CD14-positive monocyte (primary cell): ENCODE measurements around the gene RAB27B. TPM values are rescaled to one million over a fixed set of nuclear protein-coding genes. Genes with fewer than 3 reads are reported as not detected.

ENCODE experiments used
- DNase-seq, 3 donors: peaks; one replicate each; pipeline ENCODE4 v3.0.0-alpha.2; 2011 to 2022
- H2AFZ ChIP-seq: 2 replicates; pipeline ENCODE4 v1.6.0; 2012; ENCODE audit warnings: mild to moderate bottlenecking, low read depth, low read length, inconsistent platforms; ENCODE audit not compliant: insufficient read depth, poor library complexity, severe bottlenecking
- H3K27ac ChIP-seq, 2 donors: 1 replicate in 1 of 2; 2 replicates in 1 of 2; pipeline ENCODE4 v1.5.1; 2012 to 2013; ENCODE audit warnings: low read length in 2 of 2, control low read depth in 1 of 2, inconsistent platforms in 1 of 2, low read depth in 1 of 2, mild to moderate bottlenecking in 1 of 2
- H3K27me3 ChIP-seq, 2 donors: one replicate each; pipeline versions ENCODE4 v1.6.0 to v1.6.1; 2011 to 2013; ENCODE audit warnings: low read length in 2 of 2; ENCODE audit not compliant: control insufficient read depth in 2 of 2, insufficient read depth in 2 of 2
- H3K36me3 ChIP-seq, 2 donors: replicated peaks in 1 of 2; 1 replicate in 1 of 2; 2 replicates in 1 of 2; pipeline versions ENCODE4 v1.5.1 to v1.6.1; 2012 to 2013; ENCODE audit warnings: low read length in 2 of 2, control low read depth in 1 of 2, inconsistent platforms in 1 of 2, mild to moderate bottlenecking in 1 of 2; ENCODE audit not compliant: insufficient read depth in 2 of 2, control insufficient read depth in 1 of 2
- H3K4me1 ChIP-seq, 2 donors: 1 replicate in 1 of 2; 2 replicates in 1 of 2; pipeline versions ENCODE4 v1.5.1 to v1.6.1; 2012 to 2013; ENCODE audit warnings: low read length in 2 of 2, control low read depth in 1 of 2, inconsistent platforms in 1 of 2, mild to moderate bottlenecking in 1 of 2, moderate library complexity in 1 of 2; ENCODE audit not compliant: insufficient read depth in 2 of 2, control insufficient read depth in 1 of 2
- H3K4me2 ChIP-seq: replicated peaks from 2 replicates; pipeline ENCODE3; 2012; ENCODE audit warnings: low read length, moderate library complexity, mild to moderate bottlenecking; ENCODE audit not compliant: poor library complexity, severe bottlenecking; ENCODE audit errors: extremely low read depth
- H3K4me3 ChIP-seq, 3 experiments: fragments of 200-600 bp in 1 of 3; sonication (generic) in 1 of 3; replicated peaks in 1 of 3; 1 replicate in 2 of 3; 2 replicates in 1 of 3; pipeline ENCODE4 v1.5.1; 2011 to 2013; ENCODE audit warnings: low read length in 3 of 3, mild to moderate bottlenecking in 3 of 3, control low read depth in 2 of 3, low read depth in 2 of 3, inconsistent platforms in 1 of 3, moderate library complexity in 1 of 3
- H3K79me2 ChIP-seq: 2 replicates; pipeline ENCODE4 v1.6.0; 2012; ENCODE audit warnings: mild to moderate bottlenecking, control low read depth, inconsistent platforms, low read length, moderate library complexity; ENCODE audit not compliant: insufficient read depth
- H3K9ac ChIP-seq: 2 replicates; pipeline ENCODE4 v1.6.0; 2017; ENCODE audit warnings: low read length, mild to moderate bottlenecking; ENCODE audit not compliant: insufficient read depth, poor library complexity, severe bottlenecking
- H3K9me3 ChIP-seq, 2 donors: replicated peaks in 1 of 2; 1 replicate in 1 of 2; 2 replicates in 1 of 2; pipeline versions ENCODE4 v1.5.1 to v1.6.1; 2012 to 2013; ENCODE audit warnings: low read length in 2 of 2, control low read depth in 1 of 2; ENCODE audit not compliant: control insufficient read depth in 1 of 2, insufficient read depth in 1 of 2
- H4K20me1 ChIP-seq: 2 replicates; pipeline ENCODE4 v1.6.0; 2012; ENCODE audit warnings: mild to moderate bottlenecking, low read length, control low read depth, moderate library complexity; ENCODE audit not compliant: insufficient read depth
- H3K27ac Mint-ChIP-seq, 7 donors: one replicate each; pipeline ENCODE4 v1.8.0; 2020; ENCODE audit warnings: mild to moderate bottlenecking in 7 of 7, mixed read lengths in 7 of 7, moderate library complexity in 6 of 7, inconsistent platforms in 2 of 7
- H3K27me3 Mint-ChIP-seq, 3 donors: one replicate each; pipeline ENCODE4 v1.8.0; 2021 to 2022; ENCODE audit warnings: low read depth in 3 of 3, mild to moderate bottlenecking in 3 of 3, mixed read lengths in 3 of 3, moderate library complexity in 3 of 3, inconsistent platforms in 1 of 3
- H3K36me3 Mint-ChIP-seq, 2 donors: one replicate each; pipeline ENCODE4 v1.8.0; 2020; ENCODE audit warnings: mixed read lengths in 2 of 2, inconsistent platforms in 1 of 2, mild to moderate bottlenecking in 1 of 2
- H3K4me1 Mint-ChIP-seq: one replicate; pipeline ENCODE4 v1.8.0; 2020; ENCODE audit warnings: mild to moderate bottlenecking, mixed read lengths
- H3K4me3 Mint-ChIP-seq, 2 donors: one replicate each; pipeline ENCODE4 v1.8.0; 2020; ENCODE audit warnings: mild to moderate bottlenecking in 2 of 2, mixed read lengths in 2 of 2, moderate library complexity in 1 of 2
- H3K9me3 Mint-ChIP-seq, 7 donors: one replicate each; pipeline ENCODE4 v1.8.0; 2020 to 2022; ENCODE audit warnings: mixed read lengths in 7 of 7, mild to moderate bottlenecking in 6 of 7, moderate library complexity in 6 of 7, inconsistent platforms in 2 of 7
- CTCF ChIP-seq: fragments of 200-600 bp; IDR thresholded peaks from one replicate; pipeline ENCODE4 v1.8.0; 2022; ENCODE audit warnings: antibody characterized with exemption, mild to moderate bottlenecking
- WGBS: methylation state at CpG from one replicate; pipeline ENCODE4 v1.1.5; 2013; ENCODE audit warnings: missing lambda C conversion rate; ENCODE audit not compliant: insufficient coverage; 5-methylcytosine and 5-hydroxymethylcytosine counted together
- intact Hi-C, 2 donors: fragments of 100-400 bp; cut with micrococcal nuclease; formaldehyde crosslinking; loops; one replicate each; pipeline versions ENCODE4 v1.15.0 to v1.15.1; 2023
- polyA plus RNA-seq, 3 donors: library from polyadenylated mRNA; depleted of rRNA in 1 of 3; unstranded in 2 of 3; stranded (reverse) in 1 of 3; fragments of 300-500 nt in 2 of 3; fragments of >200 nt in 1 of 3; fragmentation: Illumina TruSeq in 2 of 3; gene quantifications; 1 replicate in 2 of 3; 2 replicates in 1 of 3; pipeline ENCODE4 v1.2.3, GENCODE V29; 2012 to 2021

The RAB27B gene
- polyA plus RNA-seq, 3 donors: 0.11 to 0.13 TPM; not detected in 1

- H3K36me3 ChIP-seq: no peaks in the 10 kb centered on the region
- no peak overlapping the region for H2AFZ ChIP-seq
- intact Hi-C loops: no loop called here
- peaks cover 0 to 3% of the 10 kb centered on the region in 2 donors for H3K9me3 ChIP-seq
- 92% methylated on average over 2 of the region's 2 CpGs for WGBS
- no peak for DNase-seq
- Mint-ChIP-seq H3K4me3 (no peak overlapping the region), H3K9me3 (peaks cover 2 to 7% (median 4%) of the 10 kb centered on the region in 7 donors), H3K27me3 (peaks cover 11 to 26% (median 11%) of the 10 kb centered on the region in 3 donors), H3K4me1 (peaks cover 14% of the 10 kb centered on the region), H3K36me3 (no peaks in the 10 kb centered on the region), H3K27ac (no peak overlapping the region)
- no peaks in the 10 kb centered on the region for H3K79me2 ChIP-seq
- H3K4me1 ChIP-seq: peaks cover 10% of the 10 kb centered on the region in 2 donors
- H3K4me2 ChIP-seq: no peak overlapping the region
- peaks cover under 1 to 11% of the 10 kb centered on the region in 2 donors for H3K27me3 ChIP-seq
- H3K27ac ChIP-seq: no peak overlapping the region
- no peak overlapping the region for H3K4me3 ChIP-seq
- no peak for TF ChIP-seq CTCF
- H3K9ac ChIP-seq: no peak overlapping the region
- H4K20me1 ChIP-seq: no peaks in the 10 kb centered on the region
Measured at GRCh38 chr18:54830866-54831265, 2.6 kb downstream of the RAB27B start.

GRCh38 chr18:54835944-54836343, 7.7 kb downstream of the RAB27B start:
- no peak for DNase-seq
- H3K4me1 ChIP-seq: no peaks in the 10 kb centered on the region

More at GRCh38 chr18:54835944-54836343, 7.7 kb downstream of the RAB27B start:
- 14% methylated on average over 1 of the region's 2 CpGs for WGBS
- no peak for TF ChIP-seq CTCF
- no peaks in the 10 kb centered on the region for H3K36me3 ChIP-seq
- no peak overlapping the region for H3K4me3 ChIP-seq
- Mint-ChIP-seq H3K4me1 (peaks cover 2% of the 10 kb centered on the region), H3K9me3 (peaks cover 2 to 8% (median 4%) of the 10 kb centered on the region in 7 donors), H3K4me3 (no peak overlapping the region), H3K27ac (no peak overlapping the region), H3K36me3 (no peaks in the 10 kb centered on the region), H3K27me3 (peaks cover 0 to 9% (median 9%) of the 10 kb centered on the region in 3 donors)
- no peak overlapping the region for H3K4me2 ChIP-seq
- no peak overlapping the region for H3K27ac ChIP-seq
- H4K20me1 ChIP-seq: no peaks in the 10 kb centered on the region
- H3K27me3 ChIP-seq: peaks cover 2 to 4% of the 10 kb centered on the region in 2 donors
- H3K9me3 ChIP-seq: peaks cover 0 to 3% of the 10 kb centered on the region in 2 donors
- intact Hi-C loops: no loop called here
- no peak overlapping the region for H3K9ac ChIP-seq
- H3K79me2 ChIP-seq: no peaks in the 10 kb centered on the region
- H2AFZ ChIP-seq: no peak overlapping the region
